Activated CD4-positive, alpha-beta T cell treated with anti-CD3 and anti-CD28 coated beads for 24 hours (primary cell): ENCODE results near the gene THSD8.

ENCODE experiments used
- DNase-seq, 2 donors: peaks; one replicate each; pipeline ENCODE4 v3.0.0-alpha.2; 2020; ENCODE audit warnings: low read depth in 2 of 2

Gene THSD8

GRCh38 chr19:12779162-12779993 is 22.5 kb upstream of the THSD8 start:
- no peak for DNase-seq

GRCh38 chr19:12782174-12782423 is 19.8 kb upstream of the THSD8 start:
- no peak for DNase-seq

- DNase-seq: peak; percentile 86 to 87
Observed at GRCh38 chr19:12782424-12783290, 19.2 kb upstream of the THSD8 start.

DNA sequence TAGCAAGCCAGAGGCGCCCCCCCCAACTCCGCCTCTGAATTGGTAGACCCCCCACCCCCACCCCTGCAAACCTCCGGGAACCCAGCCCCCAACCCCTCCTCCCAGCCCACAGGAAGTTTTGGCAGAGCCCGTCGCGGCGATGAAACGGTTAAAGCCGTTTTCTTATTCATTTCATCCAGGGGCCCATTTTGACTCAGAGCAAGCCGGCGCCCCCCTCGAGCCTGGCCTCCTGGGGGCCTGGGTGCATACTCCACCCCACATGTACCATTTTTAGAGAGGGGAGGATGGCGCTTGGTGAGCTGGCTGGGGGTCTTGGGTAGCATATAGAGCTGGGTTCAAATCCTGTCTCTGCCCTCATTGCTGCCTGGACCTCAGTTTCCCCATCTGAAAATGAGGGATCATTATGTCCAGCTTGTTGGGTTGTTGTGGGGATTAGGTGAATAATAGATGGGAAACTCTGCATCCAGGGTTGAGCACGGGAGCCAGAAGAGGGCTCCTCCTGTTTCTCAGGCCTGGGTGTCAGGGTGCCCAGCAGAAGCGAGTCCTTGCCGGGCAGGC is 18.5 kb upstream of the THSD8 start:
- DNase-seq: peak in 1 of 2 donors; percentile 59

DNA sequence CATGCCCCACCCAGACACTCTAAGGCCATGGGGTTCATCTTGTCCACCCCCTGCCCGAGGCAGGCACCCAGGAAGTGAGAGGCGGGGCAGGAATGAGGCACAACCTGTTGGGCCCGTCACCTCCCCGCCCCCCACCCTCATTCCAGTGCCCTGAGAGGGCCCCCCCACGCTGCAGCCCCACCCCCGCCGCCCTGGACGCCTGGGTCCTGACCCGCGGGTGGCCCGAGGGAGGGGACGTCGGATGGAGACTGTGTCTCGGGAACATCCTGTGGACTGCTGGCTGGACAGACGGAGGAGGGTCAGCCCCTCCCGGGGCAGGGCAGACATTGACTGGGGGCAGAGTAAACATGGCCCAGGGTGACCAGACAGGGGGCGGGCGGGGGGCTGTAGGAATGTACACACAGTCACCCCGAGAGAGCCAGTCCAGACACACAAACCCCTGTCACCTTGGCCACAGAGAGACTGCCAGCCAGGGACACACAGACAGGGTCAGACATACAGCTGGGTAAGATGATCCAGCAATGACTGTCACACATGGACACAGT is 17.9 kb upstream of the THSD8 start:
- DNase-seq: no peak

GRCh38 chr19:12784394-12784870 is 17.4 kb upstream of the THSD8 start:
- DNase-seq: no peak

DNA sequence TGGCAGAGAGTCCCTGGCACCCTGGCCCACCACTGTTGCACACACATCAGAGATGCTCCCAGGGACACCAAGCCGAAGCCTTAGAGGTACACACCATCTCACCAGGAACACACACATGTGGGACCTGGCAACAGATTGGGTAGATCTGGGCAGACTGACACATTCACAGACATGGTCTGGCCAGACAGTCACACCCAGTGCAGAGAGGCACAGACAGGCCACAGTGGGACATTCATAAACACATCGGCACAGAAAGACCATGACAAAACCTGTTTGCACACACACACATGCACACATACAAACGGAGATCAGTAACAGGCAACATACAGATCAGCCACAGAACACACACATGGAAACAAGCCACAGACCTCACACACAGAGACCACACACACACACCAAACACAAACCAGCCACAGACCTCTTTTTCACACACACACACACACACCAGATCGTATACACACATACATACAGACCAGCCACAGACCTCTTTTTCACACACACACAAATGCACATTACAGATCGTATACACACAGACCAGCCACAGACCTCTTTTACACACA is 16.9 kb upstream of the THSD8 start:
- DNase-seq: no peak

GRCh38 chr19:12785431-12786031 is 16.3 kb upstream of the THSD8 start:
- no peak for DNase-seq

DNA sequence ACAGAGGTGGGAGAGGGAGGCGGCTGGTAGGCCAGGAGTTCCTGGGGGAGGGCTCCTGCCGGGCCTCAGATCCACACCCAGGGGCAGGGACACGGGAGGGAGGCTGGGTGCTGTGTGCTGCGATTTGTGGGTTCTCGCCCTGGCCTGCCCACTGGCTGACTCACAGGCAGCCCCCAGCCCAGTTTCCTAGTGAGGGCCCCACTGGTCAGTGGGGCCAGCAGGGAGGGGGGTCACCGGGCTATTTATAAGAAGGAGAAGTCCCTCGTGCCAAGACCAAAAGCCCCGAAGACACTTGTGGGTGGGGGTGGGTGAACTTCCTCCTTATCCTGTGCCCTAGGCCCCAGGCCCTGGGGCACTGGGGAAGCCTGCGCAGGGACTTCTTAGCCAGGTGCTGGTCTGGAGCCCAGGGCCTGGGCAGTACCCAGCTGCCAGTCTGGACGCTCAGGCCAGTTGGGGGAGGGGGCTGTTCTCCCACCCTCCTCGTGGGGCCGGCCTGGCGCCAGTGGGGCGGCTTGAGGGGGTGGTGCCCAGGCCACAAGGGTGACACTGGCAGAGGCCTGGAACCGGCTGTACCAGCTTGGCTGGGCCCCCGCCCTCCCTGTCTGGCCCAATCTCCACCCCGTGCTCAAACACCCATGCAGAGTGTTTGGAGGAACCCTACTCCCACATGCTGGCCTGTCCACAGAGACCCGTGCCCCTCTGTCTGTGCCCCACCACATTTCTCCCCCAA is 15.6 kb upstream of the THSD8 start:
- DNase-seq: no peak

GRCh38 chr19:12786952-12787351 is 14.9 kb upstream of the THSD8 start:
- no peak for DNase-seq

DNA sequence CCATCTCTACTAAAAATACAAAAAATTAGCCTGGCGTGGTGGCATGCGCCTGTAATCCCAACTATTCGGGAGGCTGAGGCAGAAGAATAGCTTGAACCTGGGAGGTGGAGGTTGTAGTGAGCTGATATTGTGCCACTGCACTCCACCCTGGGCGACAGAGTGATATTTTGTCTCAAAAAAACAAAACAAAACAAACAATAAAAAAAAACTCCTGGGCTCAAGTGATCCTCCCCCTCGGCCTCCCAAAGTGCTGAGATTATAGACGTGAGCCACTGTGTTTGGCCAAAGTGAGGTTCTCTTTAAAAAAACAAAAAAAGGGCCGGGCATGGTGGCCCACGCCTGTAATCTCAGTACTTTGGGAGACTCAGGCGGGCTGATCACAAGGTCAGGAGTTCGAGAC is 14.4 kb upstream of the THSD8 start:
- no peak for DNase-seq

DNA sequence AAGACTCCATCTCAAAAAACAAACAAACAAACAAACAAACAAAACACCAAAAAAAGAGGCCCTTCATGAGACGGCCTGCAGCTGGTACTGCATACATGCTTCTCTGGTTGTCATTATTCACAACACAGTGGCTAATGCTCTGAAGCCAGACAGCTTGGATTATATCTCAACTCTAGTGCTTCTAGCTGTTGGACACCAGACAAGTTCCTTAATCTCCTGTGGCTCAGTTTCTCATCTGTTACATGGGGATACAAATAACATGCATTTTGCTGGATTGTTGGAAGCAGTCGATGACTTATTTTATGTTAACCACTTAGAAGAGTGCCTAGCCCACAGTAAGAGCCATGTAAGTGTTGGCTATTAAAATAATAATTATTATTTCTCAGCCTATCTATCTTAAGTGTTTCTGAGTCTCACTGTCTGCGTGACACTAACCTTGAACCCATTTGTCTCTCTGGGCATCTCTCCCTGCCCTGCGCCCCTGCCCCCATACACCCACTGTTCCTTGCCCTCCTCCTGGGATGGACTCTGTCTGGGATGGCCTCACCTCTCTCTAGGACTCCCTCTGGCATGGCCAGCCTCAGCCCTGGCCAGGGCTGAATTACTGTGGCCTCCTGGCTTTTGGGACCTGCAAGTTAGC is 13.7 kb upstream of the THSD8 start:
- no peak for DNase-seq

DNA sequence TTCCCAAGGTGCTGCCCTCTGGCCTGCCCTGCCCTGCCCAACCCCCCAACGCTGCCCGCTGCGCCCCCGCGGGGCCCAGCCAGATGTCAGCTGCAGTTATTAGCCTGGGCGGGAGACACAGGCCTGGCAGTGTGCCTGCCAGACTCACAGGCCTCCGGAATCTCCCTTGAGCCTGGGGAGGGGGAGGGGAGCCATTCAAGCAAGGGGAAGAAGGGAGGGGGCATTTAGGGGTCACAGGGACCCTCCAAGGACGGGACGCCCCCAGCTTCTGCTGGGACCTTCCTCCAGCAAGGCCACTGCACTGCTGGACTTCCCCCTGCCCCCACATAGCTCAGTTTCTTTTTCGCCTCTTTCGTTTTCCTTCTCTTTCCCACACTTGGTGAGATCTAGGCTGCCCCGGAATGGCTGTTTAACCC is 13.2 kb upstream of the THSD8 start:
- no peak for DNase-seq

- DNase-seq: no peak
Observed at GRCh38 chr19:12789098-12789903, 12.6 kb upstream of the THSD8 start.

- DNase-seq: peak; percentile 83 to 95
Observed at GRCh38 chr19:12789904-12790619, 11.8 kb upstream of the THSD8 start.

DNA sequence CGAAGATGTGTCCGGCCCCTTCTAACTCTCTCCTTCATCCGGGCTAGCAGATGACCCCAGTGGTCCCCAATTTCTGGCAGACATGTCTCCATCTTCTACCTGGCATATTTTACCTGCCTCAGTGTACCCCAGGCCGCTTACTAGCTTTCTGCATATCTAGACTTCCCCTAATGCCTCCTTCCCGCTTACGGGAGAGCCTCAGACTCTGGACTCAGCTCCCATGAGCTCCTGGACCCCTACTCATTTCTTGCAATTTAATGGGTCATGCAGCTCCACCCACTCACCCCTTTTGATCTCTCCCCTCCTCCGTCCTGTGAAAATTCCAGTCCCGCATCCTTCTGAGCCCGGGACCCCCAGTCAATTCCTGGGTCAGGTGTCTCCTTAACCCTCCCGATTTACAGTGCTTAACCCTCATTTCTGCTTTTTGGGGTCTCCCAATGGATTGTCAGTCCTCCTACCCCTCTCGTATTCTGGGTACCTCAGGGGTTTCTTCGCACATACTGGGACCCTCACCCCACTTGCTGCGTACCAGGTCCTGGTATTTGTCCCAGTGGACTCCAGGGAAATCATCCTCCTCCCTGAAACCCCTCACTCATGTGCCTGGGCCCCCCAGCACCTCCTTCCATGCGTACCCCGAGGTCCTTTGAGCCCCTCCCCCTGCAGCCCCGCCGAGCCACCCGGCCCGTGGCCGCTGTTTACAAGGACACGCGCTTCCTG is 11.1 kb upstream of the THSD8 start:
- DNase-seq: no peak

GRCh38 chr19:12791345-12792050 is 10.4 kb upstream of the THSD8 start, which contains the start of gene JUNB:
TSS of gene JUNB (plus strand) at chr19:12791486. CDS start at chr19:12791772, 286 bp downstream.
- DNase-seq: peak; percentile 95 to 96
